ENCODE data around the gene CAMTA1.

Gene CAMTA1

DNA sequence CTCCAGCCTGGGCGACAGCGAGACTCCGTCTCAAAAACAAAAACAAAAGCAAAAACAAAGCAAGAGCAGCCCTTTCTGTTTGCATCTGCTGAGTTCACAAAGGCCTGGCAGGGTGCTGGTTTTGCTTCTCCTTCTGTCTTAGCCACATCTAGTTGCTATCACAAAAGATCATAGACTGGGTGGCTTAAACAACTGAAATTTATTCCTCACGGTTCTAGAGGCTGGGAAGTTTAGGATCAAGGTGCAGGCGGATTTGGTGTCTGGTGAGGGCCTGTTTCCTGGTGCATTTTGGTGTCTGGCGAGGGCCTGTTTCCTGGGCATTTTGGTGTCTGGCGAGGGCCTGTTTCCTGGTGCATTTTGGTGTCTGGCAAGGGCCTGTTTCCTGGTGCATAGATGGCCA lies 471.3 kb downstream of the CAMTA1 start:
- H3K4me3 ChIP-seq (ENCODE audit: low read depth, low read length): no peak overlapping the region
- no peaks in the 10 kb centered on the region for H3K36me3 ChIP-seq (ENCODE audit: control insufficient read depth, insufficient read depth, low read length)
- H3K9ac ChIP-seq (ENCODE audit: low read length): no peak overlapping the region
- H3K27ac ChIP-seq (ENCODE audit: low read depth, low read length): no peak overlapping the region
- H3K27me3 ChIP-seq (ENCODE audit: control insufficient read depth, insufficient read depth, low read length): no peaks in the 10 kb centered on the region
- H3K9me3 ChIP-seq (ENCODE audit: control insufficient read depth, insufficient read depth, low read depth, low read length): no peaks in the 10 kb centered on the region
- H3K4me1 ChIP-seq (ENCODE audit: control insufficient read depth, insufficient read depth, low read length): peaks cover 9% of the 10 kb centered on the region; the same call in 1 of the 2 replicates

GRCh38 chr1:7257225-7257624 lies 472.0 kb downstream of the CAMTA1 start:
- Histone ChIP-seq H3K27me3 (ENCODE audit: control insufficient read depth, insufficient read depth, low read length) (no peaks in the 10 kb centered on the region), H3K4me3 (ENCODE audit: low read depth, low read length) (no peak overlapping the region), H3K27ac (ENCODE audit: low read depth, low read length) (no peak overlapping the region)

DNA sequence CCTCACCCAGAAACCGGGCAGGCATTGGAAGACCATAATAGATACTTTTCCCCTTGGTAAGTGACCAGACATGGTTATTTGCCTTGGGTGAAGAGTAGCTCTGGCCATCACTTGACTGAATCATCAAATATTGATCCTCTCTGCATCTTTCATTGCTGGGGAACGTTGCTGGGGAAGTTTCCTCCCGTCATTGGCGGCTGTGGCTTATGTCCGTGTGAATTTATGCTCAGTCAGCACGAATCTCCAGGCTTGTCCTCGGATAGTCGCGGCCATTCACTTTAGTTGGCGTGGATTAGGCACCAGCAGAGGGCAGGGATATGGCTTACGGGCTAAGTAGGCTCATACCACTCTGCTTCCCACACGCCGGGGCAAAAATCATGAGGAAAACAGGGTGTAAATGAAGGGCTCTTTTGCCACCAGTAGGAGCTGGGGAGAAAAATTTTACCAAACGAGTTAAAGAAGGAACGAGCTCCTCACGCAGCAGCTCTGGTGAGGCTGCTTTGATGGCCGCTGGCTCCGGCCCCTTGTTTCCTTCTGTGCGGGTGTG lies 473.4 kb downstream of the CAMTA1 start:
- Histone ChIP-seq H3K27me3 (ENCODE audit: control insufficient read depth, insufficient read depth, low read length) (no peaks in the 10 kb centered on the region), H3K4me1 (ENCODE audit: control insufficient read depth, insufficient read depth, low read length) (peaks cover 9% of the 10 kb centered on the region; the same call in 1 of the 2 replicates), H3K27ac (ENCODE audit: low read depth, low read length) (no peak overlapping the region)

More at GRCh38 chr1:7257225-7257624, 472.0 kb downstream of the CAMTA1 start:
- Histone ChIP-seq H3K4me1 (ENCODE audit: control insufficient read depth, insufficient read depth, low read length) (peaks cover 9% of the 10 kb centered on the region; the same call in 1 of the 2 replicates), H3K36me3 (ENCODE audit: control insufficient read depth, insufficient read depth, low read length) (no peaks in the 10 kb centered on the region), H3K9ac (ENCODE audit: low read length) (no peak overlapping the region), H3K9me3 (ENCODE audit: control insufficient read depth, insufficient read depth, low read depth, low read length) (no peaks in the 10 kb centered on the region)

GRCh38 chr1:7259955-7260354 lies 474.7 kb downstream of the CAMTA1 start:
- Histone ChIP-seq H3K36me3 (ENCODE audit: control insufficient read depth, insufficient read depth, low read length) (no peaks in the 10 kb centered on the region), H3K4me3 (ENCODE audit: low read depth, low read length) (no peak overlapping the region), H3K9me3 (ENCODE audit: control insufficient read depth, insufficient read depth, low read depth, low read length) (no peaks in the 10 kb centered on the region), H3K4me1 (ENCODE audit: control insufficient read depth, insufficient read depth, low read length) (peaks cover 9% of the 10 kb centered on the region; the same call in 1 of the 2 replicates), H3K27me3 (ENCODE audit: control insufficient read depth, insufficient read depth, low read length) (no peaks in the 10 kb centered on the region), H3K9ac (ENCODE audit: low read length) (no peak overlapping the region), H3K27ac (ENCODE audit: low read depth, low read length) (no peak overlapping the region)

More for the DNA sequence above, 473.4 kb downstream of the CAMTA1 start:
- H3K36me3 ChIP-seq (ENCODE audit: control insufficient read depth, insufficient read depth, low read length): no peaks in the 10 kb centered on the region
- no peak overlapping the region for H3K4me3 ChIP-seq (ENCODE audit: low read depth, low read length)
- H3K9ac ChIP-seq (ENCODE audit: low read length): no peak overlapping the region
- no peaks in the 10 kb centered on the region for H3K9me3 ChIP-seq (ENCODE audit: control insufficient read depth, insufficient read depth, low read depth, low read length)

- no peak overlapping the region for H3K9ac ChIP-seq (ENCODE audit: low read length)
- H3K9me3 ChIP-seq (ENCODE audit: control insufficient read depth, insufficient read depth, low read depth, low read length): no peaks in the 10 kb centered on the region
- H3K27ac ChIP-seq (ENCODE audit: low read depth, low read length): no peak overlapping the region
- peaks cover 9% of the 10 kb centered on the region for H3K4me1 ChIP-seq (ENCODE audit: control insufficient read depth, insufficient read depth, low read length)
- no peaks in the 10 kb centered on the region for H3K27me3 ChIP-seq (ENCODE audit: control insufficient read depth, insufficient read depth, low read length)
- no peaks in the 10 kb centered on the region for H3K36me3 ChIP-seq (ENCODE audit: control insufficient read depth, insufficient read depth, low read length)
- H3K4me3 ChIP-seq (ENCODE audit: low read depth, low read length): no peak overlapping the region
Observed at GRCh38 chr1:7261490-7261889, 476.2 kb downstream of the CAMTA1 start.

DNA sequence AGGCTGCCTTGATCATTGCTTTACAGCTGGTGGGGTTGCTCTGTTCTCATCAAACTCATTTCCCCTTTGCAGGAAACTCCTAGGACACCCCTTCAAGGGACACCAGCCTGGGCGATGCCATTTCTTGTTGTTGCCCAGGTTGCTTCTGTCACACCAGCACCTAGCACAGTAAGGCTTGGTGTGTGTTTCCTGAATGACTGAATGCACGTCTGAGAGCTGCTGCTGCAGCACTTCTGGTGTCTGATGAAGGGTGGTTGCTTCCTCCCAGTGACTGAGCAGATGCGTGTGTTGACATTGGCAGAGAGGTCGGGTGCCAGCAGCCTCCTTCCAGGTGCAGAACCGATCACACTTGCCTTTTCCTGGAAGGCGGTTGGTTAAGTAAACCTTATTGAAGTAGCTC lies 477.4 kb downstream of the CAMTA1 start:
- no peaks in the 10 kb centered on the region for H3K36me3 ChIP-seq (ENCODE audit: control insufficient read depth, insufficient read depth, low read length)
- H3K4me3 ChIP-seq (ENCODE audit: low read depth, low read length): no peak overlapping the region
- no peaks in the 10 kb centered on the region; the same call in 1 of the 2 replicates for H3K4me1 ChIP-seq (ENCODE audit: control insufficient read depth, insufficient read depth, low read length)
- no peak overlapping the region for H3K9ac ChIP-seq (ENCODE audit: low read length)
- no peaks in the 10 kb centered on the region for H3K9me3 ChIP-seq (ENCODE audit: control insufficient read depth, insufficient read depth, low read depth, low read length)
- no peaks in the 10 kb centered on the region for H3K27me3 ChIP-seq (ENCODE audit: control insufficient read depth, insufficient read depth, low read length)
- no peak overlapping the region for H3K27ac ChIP-seq (ENCODE audit: low read depth, low read length)

GRCh38 chr1:7263021-7263960 lies 478.0 kb downstream of the CAMTA1 start:
- H3K9me3 ChIP-seq (ENCODE audit: control insufficient read depth, insufficient read depth, low read depth, low read length): peaks cover 4% of the 10 kb centered on the region; the same call in 1 of the 2 replicates
- no peaks in the 10 kb centered on the region for H3K27me3 ChIP-seq (ENCODE audit: control insufficient read depth, insufficient read depth, low read length)
- H3K36me3 ChIP-seq (ENCODE audit: control insufficient read depth, insufficient read depth, low read length): no peaks in the 10 kb centered on the region
- H3K27ac ChIP-seq (ENCODE audit: low read depth, low read length): no peak overlapping the region
- H3K4me1 ChIP-seq (ENCODE audit: control insufficient read depth, insufficient read depth, low read length): no peaks in the 10 kb centered on the region; the same call in 1 of the 2 replicates
- no peak overlapping the region for H3K9ac ChIP-seq (ENCODE audit: low read length)
- no peak overlapping the region for H3K4me3 ChIP-seq (ENCODE audit: low read depth, low read length)

DNA sequence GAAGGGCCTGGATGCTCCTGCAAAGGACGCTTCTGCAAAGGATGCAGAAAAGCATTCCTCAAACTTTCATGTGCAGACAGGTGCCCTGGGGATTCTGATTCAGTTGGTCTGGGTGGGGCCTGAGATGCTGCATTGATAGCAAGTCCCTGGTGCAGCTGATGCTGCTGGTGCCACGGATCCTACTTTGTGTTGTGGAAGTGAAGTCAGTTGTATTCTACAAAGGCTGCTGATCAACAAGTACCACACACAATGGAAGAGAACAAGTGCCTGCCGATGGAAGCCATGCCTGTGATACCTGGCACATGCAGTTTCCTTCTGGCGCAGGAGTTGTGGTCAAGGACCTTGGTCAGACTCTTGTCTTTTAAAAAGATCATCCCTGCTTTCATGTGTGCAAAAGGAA lies 478.8 kb downstream of the CAMTA1 start:
- H3K27me3 ChIP-seq (ENCODE audit: control insufficient read depth, insufficient read depth, low read length): no peaks in the 10 kb centered on the region
- no peaks in the 10 kb centered on the region for H3K36me3 ChIP-seq (ENCODE audit: control insufficient read depth, insufficient read depth, low read length)
- H3K4me3 ChIP-seq (ENCODE audit: low read depth, low read length): no peak overlapping the region
- no peak overlapping the region for H3K9ac ChIP-seq (ENCODE audit: low read length)
- H3K4me1 ChIP-seq (ENCODE audit: control insufficient read depth, insufficient read depth, low read length): no peaks in the 10 kb centered on the region; the same call in 1 of the 2 replicates
- H3K27ac ChIP-seq (ENCODE audit: low read depth, low read length): no peak overlapping the region
- H3K9me3 ChIP-seq (ENCODE audit: control insufficient read depth, insufficient read depth, low read depth, low read length): peaks cover 12% of the 10 kb centered on the region

DNA sequence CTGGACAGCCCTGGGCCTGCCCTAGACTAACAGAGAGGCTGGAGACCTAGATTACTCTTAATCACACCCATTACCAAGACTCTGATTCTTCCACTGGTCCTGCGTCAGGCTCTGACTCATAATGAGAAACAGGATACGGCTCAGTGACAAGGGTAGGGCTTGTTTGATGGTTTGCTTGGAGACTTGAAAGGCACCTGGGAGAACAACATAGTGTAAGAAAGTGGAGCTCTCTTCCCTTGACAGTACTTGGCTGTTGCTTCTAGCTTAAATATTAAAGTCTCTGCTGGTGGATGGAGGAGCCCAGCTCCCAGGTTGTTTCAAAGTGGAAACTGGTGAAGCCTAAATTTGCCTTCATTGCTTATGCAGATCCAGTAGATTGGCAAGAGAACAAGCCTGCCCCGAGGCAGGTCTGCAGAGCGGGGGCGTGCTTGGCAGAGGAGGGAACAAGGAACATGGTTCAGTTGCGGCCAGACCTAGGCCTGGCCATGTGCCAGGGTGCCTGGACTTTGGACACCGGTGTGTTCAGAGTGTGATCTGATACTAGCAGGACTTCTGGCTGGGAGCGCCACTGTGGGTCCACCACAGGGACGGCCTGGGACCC lies 480.6 kb downstream of the CAMTA1 start:
- no peak overlapping the region for H3K9ac ChIP-seq (ENCODE audit: low read length)
- H3K9me3 ChIP-seq (ENCODE audit: control insufficient read depth, insufficient read depth, low read depth, low read length): peaks cover 19% of the 10 kb centered on the region
- H3K36me3 ChIP-seq (ENCODE audit: control insufficient read depth, insufficient read depth, low read length): no peaks in the 10 kb centered on the region
- H3K4me3 ChIP-seq (ENCODE audit: low read depth, low read length): no peak overlapping the region
- H3K27me3 ChIP-seq (ENCODE audit: control insufficient read depth, insufficient read depth, low read length): no peaks in the 10 kb centered on the region
- H3K27ac ChIP-seq (ENCODE audit: low read depth, low read length): no peak overlapping the region
- H3K4me1 ChIP-seq (ENCODE audit: control insufficient read depth, insufficient read depth, low read length): no peaks in the 10 kb centered on the region; the same call in 1 of the 2 replicates

DNA sequence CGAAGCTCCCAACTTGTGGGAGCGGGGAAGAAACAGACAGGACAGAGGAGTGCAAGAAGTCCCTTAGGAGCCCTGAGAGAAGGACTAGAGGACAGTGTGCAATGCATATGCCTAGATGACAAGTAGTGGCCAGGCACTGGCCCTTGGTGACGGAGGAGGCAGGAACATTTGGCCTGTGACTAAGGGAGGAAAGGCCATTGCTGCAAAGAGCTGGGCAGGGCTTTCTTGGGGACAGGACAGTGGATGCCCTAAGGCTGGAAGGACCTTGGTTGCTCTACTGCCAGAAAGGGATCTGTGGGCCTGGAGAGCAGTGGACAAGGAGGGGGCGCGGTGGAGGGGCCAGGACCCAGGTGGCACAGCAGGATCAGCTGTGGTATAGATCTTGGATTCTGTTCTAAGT lies 481.3 kb downstream of the CAMTA1 start:
- no peak overlapping the region for H3K9ac ChIP-seq (ENCODE audit: low read length)
- H3K4me1 ChIP-seq (ENCODE audit: control insufficient read depth, insufficient read depth, low read length): no peaks in the 10 kb centered on the region; the same call in 1 of the 2 replicates
- no peak overlapping the region for H3K27ac ChIP-seq (ENCODE audit: low read depth, low read length)
- H3K27me3 ChIP-seq (ENCODE audit: control insufficient read depth, insufficient read depth, low read length): no peaks in the 10 kb centered on the region
- H3K36me3 ChIP-seq (ENCODE audit: control insufficient read depth, insufficient read depth, low read length): no peaks in the 10 kb centered on the region
- H3K4me3 ChIP-seq (ENCODE audit: low read depth, low read length): no peak overlapping the region
- H3K9me3 ChIP-seq (ENCODE audit: control insufficient read depth, insufficient read depth, low read depth, low read length): peaks cover 19% of the 10 kb centered on the region

- H3K4me1 ChIP-seq (ENCODE audit: control insufficient read depth, insufficient read depth, low read length): no peaks in the 10 kb centered on the region; the same call in 1 of the 2 replicates
- no peak overlapping the region for H3K9ac ChIP-seq (ENCODE audit: low read length)
- no peaks in the 10 kb centered on the region for H3K36me3 ChIP-seq (ENCODE audit: control insufficient read depth, insufficient read depth, low read length)
- no peaks in the 10 kb centered on the region for H3K27me3 ChIP-seq (ENCODE audit: control insufficient read depth, insufficient read depth, low read length)
- no peak overlapping the region for H3K4me3 ChIP-seq (ENCODE audit: low read depth, low read length)
- no peak overlapping the region for H3K27ac ChIP-seq (ENCODE audit: low read depth, low read length)
- H3K9me3 ChIP-seq (ENCODE audit: control insufficient read depth, insufficient read depth, low read depth, low read length): peaks cover 19% of the 10 kb centered on the region
Observed at GRCh38 chr1:7267493-7267892, 482.2 kb downstream of the CAMTA1 start.
